NOMO-1 treated with DMSO at 0.1 percent for 48 hours (cell line): ENCODE results near the gene NMNAT2.
"Not testable (repeated sequence)": the region's sequence is repeated elsewhere in the genome, so short reads cannot be mapped to it uniquely, and the experiment has no call there.

Source experiments
- DNase-seq: peaks from one replicate; lab custom pipeline; 2025; ENCODE audit not compliant: unreplicated experiment; lab: John Stamatoyannopoulos, UW

The NMNAT2 gene

DNA sequence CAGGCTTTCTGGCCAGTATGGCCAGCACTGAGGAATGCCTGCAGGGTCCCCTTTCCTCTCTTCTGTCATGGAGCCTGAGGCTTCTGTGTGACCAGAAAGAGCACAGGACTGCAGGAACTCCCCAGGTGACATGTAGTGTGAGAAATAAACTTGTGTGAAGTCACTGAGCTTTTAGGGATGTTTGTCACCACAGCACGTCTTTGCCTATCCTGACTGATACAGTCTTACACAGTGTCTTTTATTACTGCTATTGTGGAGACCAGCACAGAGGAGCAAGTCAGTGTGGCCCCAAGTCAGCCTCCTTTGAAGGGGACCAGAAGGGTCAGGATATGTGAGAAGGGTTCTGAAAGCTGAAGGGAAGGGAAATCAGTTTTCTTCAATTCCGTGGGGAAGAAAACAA lies 129.6 kb downstream of the NMNAT2 start:
- DNase-seq = no peak

DNA sequence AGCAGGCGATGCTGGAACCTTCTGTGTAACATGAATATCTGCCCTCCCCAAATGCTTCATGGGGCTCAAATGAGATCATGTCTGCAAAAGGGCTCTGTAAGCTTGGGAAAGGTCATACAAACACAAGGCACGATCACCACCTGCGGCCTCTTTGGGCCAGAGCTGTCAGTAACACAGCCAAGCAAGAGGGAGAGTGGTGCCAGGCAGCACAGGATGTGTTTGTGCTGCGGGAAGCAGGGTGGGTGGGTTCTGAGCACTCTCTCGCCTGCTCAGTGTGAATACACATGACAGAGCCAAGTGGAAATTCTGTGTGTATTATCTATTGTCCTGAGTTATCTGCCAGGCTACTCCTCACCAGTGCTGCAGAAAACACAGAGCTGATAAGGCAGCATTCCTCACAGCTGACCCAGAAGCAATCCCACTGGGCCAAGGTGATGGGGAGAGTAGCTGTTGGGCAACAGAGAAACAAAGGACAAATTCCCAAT lies 130.9 kb downstream of the NMNAT2 start:
- DNase-seq = no peak

DNA sequence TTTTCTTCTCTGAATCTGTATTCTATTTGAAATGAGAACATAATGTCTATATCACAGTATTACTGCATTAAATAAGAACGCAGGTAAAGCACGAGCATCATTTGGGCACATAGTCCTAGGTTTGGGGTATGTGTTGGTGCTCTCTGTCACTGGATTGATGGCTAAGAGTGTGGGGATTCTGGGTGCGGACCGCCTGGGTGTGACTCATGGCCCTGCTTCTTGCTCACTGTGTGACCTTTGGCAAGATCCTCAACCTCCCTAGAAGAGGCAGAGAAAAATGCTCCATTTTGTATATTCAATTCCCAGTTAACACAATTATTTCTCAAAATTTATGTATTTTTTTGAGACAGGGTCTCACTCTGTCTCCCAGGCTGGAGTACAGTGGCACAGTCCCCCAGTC lies 132.4 kb downstream of the NMNAT2 start:
- no peak for DNase-seq

DNA sequence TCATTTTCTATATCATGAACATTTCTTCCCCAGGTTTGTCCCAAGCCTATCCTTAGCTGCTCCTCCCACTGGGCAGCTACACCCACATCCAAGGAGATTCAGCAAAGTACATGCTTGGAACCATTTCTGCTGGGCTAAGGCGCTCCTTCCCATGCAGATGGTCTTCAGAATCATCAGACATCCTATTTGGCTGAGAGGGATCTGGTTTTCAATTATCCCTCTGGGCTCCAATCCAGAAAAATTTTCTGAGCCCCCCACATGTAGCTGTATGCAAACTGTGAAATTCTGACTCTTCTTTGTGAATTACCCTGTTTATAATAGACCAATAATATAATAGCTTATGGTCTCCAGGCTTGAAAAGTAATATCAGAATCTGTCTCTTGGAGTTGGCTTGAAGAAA lies 132.9 kb downstream of the NMNAT2 start:
- DNase-seq = no peak

DNA sequence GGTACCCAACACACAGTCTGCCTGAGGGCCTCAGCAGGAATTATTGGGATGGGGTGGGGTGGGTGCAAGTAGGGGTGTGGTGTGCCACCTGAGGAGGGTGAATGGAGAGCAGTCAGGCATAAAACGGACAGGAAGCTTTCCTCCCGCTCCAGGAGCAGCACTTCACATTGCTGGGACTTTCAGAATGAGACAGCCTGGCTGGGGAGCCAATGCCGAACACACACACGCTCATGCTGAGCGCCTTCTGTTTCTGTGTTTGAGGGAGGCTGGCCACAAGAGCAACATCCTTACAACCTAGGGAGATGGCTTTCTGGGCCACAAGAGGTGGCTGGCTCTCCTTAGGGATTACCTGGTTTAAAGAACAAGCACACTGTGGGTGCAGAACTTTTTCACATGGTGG lies 134.1 kb downstream of the NMNAT2 start:
- DNase-seq = no peak

DNA sequence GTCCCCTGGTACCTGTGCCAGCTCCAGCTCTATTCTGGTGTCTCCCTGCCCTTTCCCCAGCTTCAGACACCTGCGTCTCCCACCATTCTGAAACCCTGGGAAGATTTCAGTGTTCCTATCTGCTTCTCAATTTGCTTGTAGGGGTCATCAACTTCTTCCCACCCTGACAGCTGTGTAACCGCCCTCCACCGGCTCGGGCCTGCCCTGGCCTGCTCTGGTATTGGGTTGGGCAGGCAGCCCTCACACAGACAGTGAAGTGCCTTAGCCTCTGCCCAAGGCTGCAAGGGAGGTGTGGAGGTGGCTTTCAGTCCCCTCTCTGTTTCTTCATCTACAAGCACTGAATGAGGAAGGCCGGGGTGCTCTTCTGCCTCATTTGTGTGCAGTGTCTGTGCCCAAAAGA lies 134.9 kb downstream of the NMNAT2 start:
- DNase-seq = no peak

DNA sequence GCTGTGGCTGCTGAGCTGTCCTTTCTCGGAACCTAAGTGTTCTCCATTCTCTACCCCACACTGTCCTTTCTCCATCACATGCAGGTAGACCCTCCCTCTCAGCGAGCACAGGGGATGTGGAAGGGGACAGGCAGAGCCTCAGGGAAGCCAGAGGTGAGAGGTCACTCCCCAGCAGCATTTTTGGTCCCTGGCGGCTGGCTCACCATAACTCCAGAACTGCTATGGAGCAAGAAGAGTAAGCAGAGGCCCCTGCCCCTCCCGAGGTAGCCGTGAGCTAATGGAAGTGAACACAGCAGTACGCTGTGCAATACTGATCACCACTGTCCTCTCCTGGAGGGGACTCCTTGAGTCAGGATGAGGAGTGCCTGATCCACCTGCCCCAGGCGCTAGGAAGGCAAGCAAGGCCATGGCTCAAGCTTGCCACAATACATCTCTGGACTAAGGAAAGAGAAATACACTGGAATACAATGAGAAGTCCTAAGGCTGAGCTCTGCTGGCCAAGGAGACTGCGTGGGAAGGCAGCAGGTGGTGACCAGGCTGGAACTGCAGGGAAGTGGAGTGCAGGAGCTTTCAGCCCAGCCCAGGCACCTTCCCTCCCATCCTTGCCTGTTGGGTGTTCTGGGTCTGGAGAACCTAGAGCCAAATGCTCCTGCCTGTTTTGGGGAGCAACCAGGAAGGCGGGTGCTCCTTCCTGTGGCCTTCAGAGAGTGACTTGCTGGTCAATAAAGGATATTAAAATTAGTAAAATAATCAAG lies 135.9 kb downstream of the NMNAT2 start:
- DNase-seq = no peak

DNA sequence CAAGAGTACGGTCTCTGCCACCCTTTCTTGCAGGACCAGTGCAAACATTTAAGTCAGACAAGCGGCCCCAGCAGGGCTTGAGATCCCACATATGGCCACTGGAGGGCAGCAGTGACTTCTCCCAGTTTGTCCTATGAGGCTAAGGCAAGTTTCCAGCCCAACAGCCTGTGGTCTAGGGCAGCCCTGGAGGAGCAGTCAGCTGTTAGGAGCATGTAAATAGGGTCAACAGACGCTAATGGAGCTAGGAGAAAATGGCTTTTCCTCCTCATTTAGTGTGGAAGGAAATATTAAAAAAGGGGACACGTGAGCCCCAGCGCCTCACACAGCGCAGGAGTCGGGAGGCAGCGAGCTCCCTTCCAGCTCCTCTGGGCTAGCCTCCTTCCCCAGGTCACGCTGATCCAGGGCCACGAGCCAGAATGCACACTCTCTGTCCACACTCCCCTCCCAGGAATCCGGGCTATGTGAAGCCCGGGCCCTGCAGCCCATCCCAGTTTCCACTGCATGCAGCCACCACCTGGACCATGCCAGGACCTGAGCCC lies 136.6 kb downstream of the NMNAT2 start:
- DNase-seq = peak; percentile 45

DNA sequence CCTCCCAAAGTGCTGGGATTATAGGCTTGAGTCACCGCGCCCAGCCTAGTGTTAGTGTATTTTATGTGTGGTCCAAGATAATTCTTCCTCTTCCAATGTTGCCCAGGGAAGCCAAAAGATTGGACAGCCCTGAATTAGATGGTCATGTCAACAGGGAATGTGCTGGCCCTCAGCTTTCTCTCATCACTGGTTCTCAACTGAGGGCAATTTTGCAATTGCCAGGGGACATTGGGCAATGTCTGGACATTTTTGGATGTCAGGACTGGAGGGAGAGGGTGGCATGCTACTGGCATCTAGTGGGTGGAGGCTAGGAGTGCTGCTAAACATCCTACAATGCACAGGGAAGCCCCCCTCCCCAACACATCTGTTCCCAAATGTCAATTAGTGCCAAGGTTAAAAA lies 137.1 kb downstream of the NMNAT2 start:
- peak; percentile 42 for DNase-seq

DNA sequence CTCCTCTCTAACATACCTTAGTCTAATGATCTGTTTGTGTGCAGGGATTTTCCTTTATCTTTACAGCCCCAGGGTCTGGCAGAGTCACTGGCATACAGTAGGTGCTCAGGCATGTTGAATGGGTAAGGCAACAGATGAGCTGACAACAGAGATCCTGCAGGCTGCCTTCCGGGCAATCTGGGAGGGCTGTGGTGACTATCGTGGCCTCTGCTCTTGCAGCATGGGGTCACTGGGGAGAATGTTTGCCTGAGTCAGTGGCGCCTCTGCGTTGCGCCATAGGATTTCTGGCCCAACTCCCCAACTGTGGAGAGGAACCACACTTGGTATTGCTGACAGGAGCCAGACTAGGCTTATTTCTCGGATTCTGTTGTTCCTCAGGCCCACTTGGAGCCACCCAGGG lies 138.3 kb downstream of the NMNAT2 start:
- DNase-seq = peak; percentile 81

DNA sequence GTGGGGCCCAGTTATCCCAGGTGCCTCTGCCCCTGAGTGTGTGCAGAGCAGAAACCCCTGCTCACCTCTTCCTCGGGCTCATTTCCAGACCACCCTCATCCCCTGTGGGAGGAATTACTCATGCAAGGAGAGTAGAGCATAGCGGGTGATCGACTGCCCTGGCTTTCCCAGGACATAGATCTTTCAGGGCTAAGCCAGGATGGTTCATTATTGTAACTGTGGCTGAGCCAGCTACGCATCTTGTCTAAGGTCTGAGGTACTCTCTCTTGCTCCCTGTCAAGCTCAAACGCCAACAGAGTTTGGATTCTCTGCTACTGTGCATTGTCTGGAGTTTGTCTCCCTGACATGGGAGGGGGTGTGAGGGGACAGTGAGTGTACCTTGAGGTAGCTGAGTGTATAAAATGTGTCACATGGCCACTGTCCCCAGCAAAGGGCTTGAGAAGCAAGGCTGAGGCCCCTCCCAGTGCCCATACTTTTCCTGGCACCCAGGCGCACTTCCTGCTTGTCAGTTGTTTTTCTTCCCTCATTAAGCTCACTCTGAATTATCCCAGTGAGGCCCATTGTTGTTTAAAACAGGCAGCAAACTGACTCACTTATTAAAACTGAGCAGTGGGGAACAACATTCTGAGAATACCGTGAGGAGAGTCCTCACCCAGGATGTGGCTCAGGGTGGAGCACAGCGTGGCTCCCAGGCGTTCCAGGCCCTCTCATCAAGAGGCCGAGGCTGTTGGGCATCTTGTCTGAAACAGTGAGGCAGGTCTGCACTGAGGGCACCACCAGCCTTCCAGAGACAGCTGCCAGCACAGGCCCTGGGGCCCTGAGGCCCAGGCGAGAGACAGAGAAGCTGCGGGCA lies 139.2 kb downstream of the NMNAT2 start:
- DNase-seq = no peak

DNA sequence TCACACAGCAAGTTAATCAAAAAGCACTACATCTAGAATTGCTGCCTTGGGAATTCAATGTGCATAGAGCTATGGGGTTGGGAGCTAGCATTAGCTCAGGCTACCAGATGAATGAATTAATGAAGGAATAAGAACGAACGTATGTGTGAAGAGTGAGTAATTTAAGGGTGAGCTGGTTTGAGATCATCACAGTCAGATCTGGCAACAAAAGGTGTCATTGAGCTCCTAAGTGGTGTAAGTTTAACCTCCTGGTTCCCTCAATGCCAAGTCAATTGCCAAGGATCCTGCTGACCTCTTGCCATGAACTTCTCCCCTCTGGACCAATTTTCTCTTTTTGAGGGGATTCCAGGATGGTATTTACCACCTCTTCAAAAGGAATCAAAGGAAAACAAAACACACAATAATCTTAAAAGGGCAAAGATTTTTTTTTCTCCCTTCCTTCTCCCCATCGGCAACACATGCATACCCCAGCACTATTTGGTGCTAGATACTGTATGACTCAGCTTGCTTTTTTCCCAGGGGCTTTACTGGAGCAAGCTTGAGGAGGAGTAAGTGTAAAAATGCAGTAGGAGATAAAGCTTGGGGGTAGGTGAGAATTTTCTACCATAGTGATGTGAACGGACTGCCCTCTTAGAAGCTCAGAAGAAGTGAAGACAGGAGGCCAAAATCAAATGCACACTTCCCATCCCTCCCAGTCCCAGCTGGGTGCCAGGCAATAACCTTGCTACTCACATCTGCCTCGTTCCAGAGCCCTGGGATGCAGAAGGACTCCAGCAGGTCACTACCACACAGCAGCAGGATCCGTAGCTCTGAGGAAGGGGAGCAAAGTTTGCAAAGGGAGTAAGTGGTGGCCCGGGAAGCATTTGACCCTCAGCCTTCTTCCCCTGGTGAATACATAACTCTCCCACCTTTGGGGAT lies 140.1 kb downstream of the NMNAT2 start:
- no peak for DNase-seq

DNA sequence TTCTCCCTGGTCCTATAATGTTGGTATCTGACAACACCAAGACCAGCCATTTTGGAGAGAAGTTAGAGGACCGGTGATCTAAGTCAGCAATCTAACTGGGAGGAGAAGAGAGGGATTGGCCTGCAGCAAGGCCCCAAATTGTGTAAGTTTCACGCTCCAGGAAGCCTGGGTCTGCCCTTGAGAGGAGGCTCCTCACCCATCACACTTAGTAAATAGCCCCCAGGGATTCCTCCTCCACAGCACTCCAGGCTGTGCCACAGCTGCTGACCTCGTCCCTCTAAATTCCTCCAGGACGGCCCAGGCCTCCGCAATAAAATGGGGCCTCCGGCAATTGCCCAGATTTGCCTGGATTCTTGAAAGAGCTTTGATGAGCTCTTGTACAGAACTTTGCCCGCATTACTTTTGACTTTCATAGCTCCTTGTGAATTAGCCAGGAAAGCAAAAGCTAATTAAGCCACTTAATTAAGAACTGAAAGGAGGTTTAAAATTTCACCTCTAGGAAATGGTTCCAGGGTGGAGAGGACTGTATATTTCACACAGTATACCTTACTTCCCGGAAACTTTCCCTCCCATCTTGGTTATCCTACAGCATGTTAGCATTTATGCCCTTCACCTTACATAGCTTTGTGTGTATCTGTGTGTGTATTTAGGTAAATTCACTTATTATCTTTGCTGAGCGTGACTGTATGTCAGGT lies 141.6 kb downstream of the NMNAT2 start:
- DNase-seq = no peak

DNA sequence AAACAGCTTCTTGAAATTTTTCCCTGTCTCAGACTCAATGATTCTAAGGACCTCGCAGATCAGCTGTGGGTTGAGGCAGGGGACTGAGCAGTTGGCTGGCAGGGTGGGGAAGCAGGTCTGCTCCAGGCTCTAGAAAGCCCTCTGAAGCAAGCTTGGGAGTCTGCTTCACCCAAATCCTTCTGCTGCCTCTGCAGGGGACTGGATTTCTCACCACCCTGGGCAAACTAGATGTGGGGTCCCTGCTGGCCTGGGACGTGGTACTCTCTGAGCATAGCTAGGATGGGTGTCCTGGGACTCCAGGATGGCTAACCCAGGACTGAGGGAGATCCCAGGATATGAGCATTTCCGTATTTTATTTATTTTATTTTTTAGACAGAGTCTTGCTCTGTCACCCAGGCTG lies 142.9 kb downstream of the NMNAT2 start:
- no peak for DNase-seq

DNA sequence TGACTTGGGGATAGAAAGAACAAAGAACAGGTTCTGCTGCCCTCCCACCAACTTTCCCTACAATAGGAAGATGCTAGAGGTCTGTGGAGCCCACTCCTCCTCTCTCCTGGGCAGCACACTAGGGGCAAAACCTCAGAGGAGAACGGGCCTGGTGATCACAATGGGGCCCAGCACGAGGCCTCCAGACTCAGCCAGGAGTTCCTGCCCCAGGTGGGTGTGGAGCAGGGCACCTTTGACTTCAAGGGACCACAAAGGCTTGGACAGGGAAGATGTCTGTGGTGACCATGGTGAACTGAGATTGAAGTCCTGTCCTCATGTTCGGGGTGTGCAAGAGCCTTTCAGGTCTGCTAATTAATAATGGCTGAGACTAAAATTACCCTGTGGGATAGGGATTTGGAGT lies 143.3 kb downstream of the NMNAT2 start:
- no peak for DNase-seq

DNA sequence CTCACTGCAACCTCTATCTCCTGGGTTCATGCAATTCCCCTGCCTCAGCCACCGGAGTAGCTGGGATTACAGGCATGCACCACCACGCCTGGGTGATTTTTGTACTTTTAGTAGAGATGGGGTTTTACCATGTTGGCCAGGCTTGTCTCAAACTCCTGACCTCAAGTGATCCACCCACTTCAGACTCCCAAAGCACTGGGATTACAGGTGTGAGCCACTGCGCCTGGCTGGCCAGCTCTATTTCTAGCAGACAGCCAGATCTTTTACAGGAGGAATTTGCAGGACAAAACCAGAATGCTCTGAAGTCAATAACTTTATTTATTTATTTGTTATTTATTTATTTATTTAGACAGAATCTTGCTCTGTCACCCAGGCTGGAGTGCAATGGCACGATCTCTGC lies 144.2 kb downstream of the NMNAT2 start:
- DNase-seq = not testable (repeated sequence)

DNA sequence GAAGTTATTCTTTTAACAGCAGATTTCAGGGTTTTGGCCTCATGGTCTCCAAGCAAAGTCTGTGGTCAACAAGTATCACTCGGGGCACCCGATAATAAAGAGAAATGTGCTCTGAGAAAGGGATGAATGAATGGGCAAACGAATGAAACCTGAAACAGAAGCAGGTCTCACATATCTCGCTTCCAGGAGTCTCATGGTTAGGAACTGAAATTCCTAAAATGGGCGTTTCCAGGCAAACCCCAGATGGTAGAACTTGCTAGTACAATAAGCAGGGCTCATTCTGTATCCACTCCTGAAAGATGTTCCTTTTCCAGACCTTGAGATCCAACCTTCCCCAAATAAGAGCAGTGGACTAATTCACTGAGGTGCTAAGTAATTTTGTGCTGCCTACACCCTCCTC lies 144.9 kb downstream of the NMNAT2 start:
- DNase-seq = no peak

DNA sequence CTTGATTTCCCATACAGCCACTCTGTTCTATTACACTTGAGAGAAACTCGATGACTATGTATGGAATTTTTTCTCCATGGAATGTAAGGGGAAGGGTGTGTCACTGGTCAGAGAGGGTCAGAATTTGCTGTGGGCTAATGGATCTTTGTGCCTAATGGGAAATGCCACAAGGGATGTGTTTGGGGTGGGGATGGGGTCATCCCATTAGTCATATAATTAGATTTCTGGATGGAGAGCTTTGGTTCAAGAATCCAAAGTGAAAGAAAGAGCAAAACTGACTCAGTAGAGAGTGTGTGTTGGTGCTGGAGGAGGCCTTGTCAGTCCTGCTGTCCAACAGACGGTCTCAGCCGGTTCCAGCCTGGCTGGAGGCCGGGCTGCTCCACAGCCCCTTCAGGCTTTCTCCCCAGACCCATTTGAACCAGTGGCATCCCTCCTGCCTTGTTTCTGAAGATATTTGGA lies 145.8 kb downstream of the NMNAT2 start:
- DNase-seq = no peak

DNA sequence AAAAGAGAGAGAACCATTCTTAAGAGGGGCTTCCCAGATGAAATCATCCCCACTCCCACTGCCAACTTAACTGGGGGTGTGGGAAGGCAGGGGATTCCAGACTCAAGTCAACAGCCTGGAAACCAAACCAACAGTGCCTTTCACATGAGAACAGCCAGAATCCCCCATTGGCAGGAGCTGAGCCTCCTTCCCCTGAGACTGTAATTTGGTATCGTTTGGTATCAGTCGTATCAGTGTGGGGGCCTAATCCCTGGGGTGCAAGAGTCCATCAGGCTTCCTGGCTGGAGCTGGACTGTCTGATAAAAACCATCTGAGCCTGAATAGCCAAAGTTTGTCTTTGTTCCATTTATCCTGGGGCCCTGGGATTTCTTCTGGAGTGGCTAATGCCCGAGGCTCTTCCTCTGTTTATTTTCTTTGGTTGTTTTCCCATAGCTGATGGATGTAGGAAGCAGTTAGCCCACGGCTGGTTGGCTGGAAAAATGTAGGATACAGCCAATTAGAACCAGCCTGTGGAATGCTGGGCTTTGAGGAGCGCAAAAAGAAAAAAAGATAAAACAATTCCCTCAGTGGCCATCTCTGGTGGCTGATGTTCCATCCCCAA lies 147.5 kb downstream of the NMNAT2 start:
- DNase-seq = no peak
